ENCODE data around the gene TBC1D22A.

GRCh38 chr22:46792061-46792796 lies 29.8 kb downstream of the TBC1D22A start:
- TF ChIP-seq EZH2phosphoT487 (IDR thresholded peaks at IDR 0.05; ENCODE audit: borderline replicate concordance, low read depth, low read length), result no peak
- no peak for TF ChIP-seq CTCF (conservative IDR thresholded peaks at IDR 0.05; ENCODE audit: low read length)

Data from OCI-LY7 (cell line).